ENCODE results near the gene EIF4B.

GRCh38 chr12:53078425-53079225, 72.4 kb downstream of the EIF4B start:
- TF ChIP-seq EZH2phosphoT487 (IDR thresholded peaks at IDR 0.05; ENCODE audit: borderline replicate concordance), result no peak
- no peak for TF ChIP-seq CTCF (conservative IDR thresholded peaks at IDR 0.05; ENCODE audit: low read length)
